Body of pancreas (tissue), 4 donors: ENCODE measurements around the gene RBMS3.

Source experiments
- POLR2A ChIP-seq, 3 donors: fragments of 450-650 bp; IDR thresholded peaks; one replicate each; pipeline ENCODE4 v1.6.1; 2016; ENCODE audit warnings: antibody characterized with exemption in 3 of 3, mild to moderate bottlenecking in 2 of 3
- TF ChIP-seq, protein P1 (sequence below), 7 experiments: fragments of 450-650 bp in 4 of 7; fragments of 200-600 bp in 3 of 7; sonication (generic) in 3 of 7; IDR thresholded peaks; one replicate each; pipeline ENCODE4 v1.5.1; 2016 to 2019; ENCODE audit warnings: antibody characterized with exemption in 7 of 7

DNA sequence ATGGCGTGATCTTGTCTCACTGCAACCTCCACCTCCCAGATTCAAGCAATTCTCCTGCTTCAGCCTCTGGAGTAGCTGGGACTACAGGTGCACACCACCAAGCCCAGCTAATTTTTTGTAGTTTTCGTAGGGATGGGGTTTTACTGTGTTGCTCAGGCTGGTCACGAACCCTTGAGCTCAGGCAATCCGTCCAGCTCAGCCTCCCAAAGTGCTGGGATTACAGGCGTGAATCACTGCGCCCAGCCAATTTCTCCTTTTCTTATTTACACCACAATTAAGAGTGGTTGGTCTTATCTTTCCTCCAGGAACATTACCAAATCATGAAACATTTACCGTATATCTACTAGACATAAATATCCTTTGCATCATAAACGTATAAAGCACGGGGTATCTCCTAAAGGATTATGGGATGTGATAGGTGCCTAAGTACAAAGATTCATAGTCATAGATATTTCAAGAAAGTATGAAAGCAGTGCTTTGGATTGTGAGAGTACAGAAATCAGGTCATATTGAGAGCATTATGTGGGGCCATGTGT, 194.5 kb downstream of the RBMS3 start:
- TF ChIP-seq, protein P1, sequence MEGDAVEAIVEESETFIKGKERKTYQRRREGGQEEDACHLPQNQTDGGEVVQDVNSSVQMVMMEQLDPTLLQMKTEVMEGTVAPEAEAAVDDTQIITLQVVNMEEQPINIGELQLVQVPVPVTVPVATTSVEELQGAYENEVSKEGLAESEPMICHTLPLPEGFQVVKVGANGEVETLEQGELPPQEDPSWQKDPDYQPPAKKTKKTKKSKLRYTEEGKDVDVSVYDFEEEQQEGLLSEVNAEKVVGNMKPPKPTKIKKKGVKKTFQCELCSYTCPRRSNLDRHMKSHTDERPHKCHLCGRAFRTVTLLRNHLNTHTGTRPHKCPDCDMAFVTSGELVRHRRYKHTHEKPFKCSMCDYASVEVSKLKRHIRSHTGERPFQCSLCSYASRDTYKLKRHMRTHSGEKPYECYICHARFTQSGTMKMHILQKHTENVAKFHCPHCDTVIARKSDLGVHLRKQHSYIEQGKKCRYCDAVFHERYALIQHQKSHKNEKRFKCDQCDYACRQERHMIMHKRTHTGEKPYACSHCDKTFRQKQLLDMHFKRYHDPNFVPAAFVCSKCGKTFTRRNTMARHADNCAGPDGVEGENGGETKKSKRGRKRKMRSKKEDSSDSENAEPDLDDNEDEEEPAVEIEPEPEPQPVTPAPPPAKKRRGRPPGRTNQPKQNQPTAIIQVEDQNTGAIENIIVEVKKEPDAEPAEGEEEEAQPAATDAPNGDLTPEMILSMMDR (IDR thresholded peaks at IDR 0.05): no peak
- no peak for TF ChIP-seq POLR2A (IDR thresholded peaks at IDR 0.05)
